K562 (cell line): ENCODE data around the gene MTHFSD. TPM values are rescaled to one million over a fixed set of nuclear protein-coding genes. Genes with fewer than 3 reads are reported as not detected.

Experiments
- ATAC-seq: fragments of 200-7000 bp; cut with Tn5 transposase; 3 replicates; pipeline ENCODE4 v1.9.1; 2020; ENCODE audit warnings: moderate library complexity
- BruUV-seq: library from RNA; stranded (reverse); fragments of 400-500 nt; replicated peaks from 2 replicates; lab custom pipeline; 2021; lab: Mats Ljungman, UMichigan
- CTCF ChIA-PET: fragments of 300-600 bp; formaldehyde crosslinking; extraction: SDS; loops from one replicate; lab custom pipeline; 2021; ENCODE audit warnings: low intra/inter-chr PET ratio; lab: Yijun Ruan, JAX
- POLR2A ChIA-PET: fragments of 300-600, 350-650 bp; sonication (Branson Sonifier 250); formaldehyde crosslinking; extraction: SDS; loops from one replicate; lab custom pipeline; 2021; ENCODE audit warnings: antibody characterized with exemption, inconsistent platforms; lab: Yijun Ruan, JAX
- DNase-seq, 4 experiments: peaks; one replicate each; pipeline versions ENCODE4 v3.0.0 to v3.0.0-alpha.2; 2011 to 2018; ENCODE audit warnings: low spot score in 3 of 4, mixed read lengths in 3 of 4; ENCODE audit errors: extremely low read depth in 1 of 4
- FAIRE-seq: peaks from 2 replicates; lab custom pipeline; 2011; peaks lifted over from hg19 to GRCh38; lab: Jason Lieb, UNC
- H2AFZ ChIP-seq: 2 replicates; pipeline ENCODE4 v1.6.0; 2011; ENCODE audit warnings: low read depth, low read length, control low read depth, inconsistent platforms
- H3K27ac ChIP-seq: fragments of 200-600 bp; 3 replicates; pipeline ENCODE4 v1.8.0; 2011; ENCODE audit warnings: low read depth, mild to moderate bottlenecking, control low read depth, inconsistent platforms, low read length, moderate library complexity, mixed read lengths; ENCODE audit errors: extremely low read depth
- H3K27me3 ChIP-seq, 2 experiments: fragments of 300-600 bp in 1 of 2; 2 replicates in 1 of 2; 3 replicates in 1 of 2; pipeline versions ENCODE4 v1.6.0 to v1.8.0; 2011; ENCODE audit warnings: inconsistent platforms in 2 of 2, low read length in 2 of 2, mild to moderate bottlenecking in 1 of 2, mixed read lengths in 1 of 2, moderate library complexity in 1 of 2; ENCODE audit not compliant: control insufficient read depth in 2 of 2, insufficient read depth in 2 of 2
- H3K36me3 ChIP-seq: fragments of 300-600 bp; 3 replicates; pipeline ENCODE4 v1.8.0; 2011; ENCODE audit warnings: mild to moderate bottlenecking, low read length, inconsistent platforms; ENCODE audit not compliant: control insufficient read depth, insufficient read depth
- H3K4me1 ChIP-seq, 2 experiments: fragments of 200-600 bp in 1 of 2; replicated peaks in 1 of 2; 2 replicates in 1 of 2; 3 replicates in 1 of 2; pipeline versions ENCODE4 v1.5.1 to v1.8.0; 2011; ENCODE audit warnings: inconsistent platforms in 2 of 2, low read length in 2 of 2, mild to moderate bottlenecking in 1 of 2, mixed read lengths in 1 of 2, moderate library complexity in 1 of 2; ENCODE audit not compliant: control insufficient read depth in 2 of 2, insufficient read depth in 2 of 2
- H3K4me2 ChIP-seq: 2 replicates; pipeline ENCODE4 v1.6.1; 2011; ENCODE audit warnings: low read length, control low read depth, inconsistent platforms, mixed read lengths; ENCODE audit not compliant: insufficient read depth
- H3K4me3 ChIP-seq: fragments of 200-600 bp; sonication (generic), shearing (Covaris generic); 2 replicates; pipeline ENCODE4 v1.5.1; 2016; ENCODE audit warnings: control low read depth, inconsistent platforms
- H3K79me2 ChIP-seq: fragments of 200-600 bp; 3 replicates; pipeline ENCODE4 v1.8.0; 2011; ENCODE audit warnings: low read length, inconsistent platforms; ENCODE audit not compliant: control insufficient read depth, insufficient read depth
- H3K9ac ChIP-seq, 2 experiments: 2 replicates each; pipeline versions ENCODE4 v1.6.0 to v1.6.1; 2011; ENCODE audit warnings: low read depth in 2 of 2, low read length in 2 of 2, control low read depth in 1 of 2, inconsistent platforms in 1 of 2, mild to moderate bottlenecking in 1 of 2, mixed read lengths in 1 of 2; ENCODE audit not compliant: insufficient read depth in 1 of 2
- H3K9me1 ChIP-seq: one replicate; pipeline ENCODE4 v1.6.0; 2011; ENCODE audit warnings: inconsistent platforms, mild to moderate bottlenecking, low read length, moderate library complexity; ENCODE audit not compliant: control insufficient read depth, insufficient read depth
- H3K9me3 ChIP-seq: replicated peaks from 2 replicates; pipeline ENCODE4 v1.5.1; 2011; ENCODE audit warnings: low read depth, low read length, inconsistent platforms; ENCODE audit not compliant: control insufficient read depth, insufficient read depth
- H4K20me1 ChIP-seq: replicated peaks from 2 replicates; pipeline ENCODE4 v1.6.1; 2011; ENCODE audit warnings: low read length, inconsistent platforms, mixed read lengths; ENCODE audit not compliant: control insufficient read depth, insufficient read depth
- WGBS: fragments of 100-300 bp; shearing (Covaris generic); methylation state at CpG from one replicate; pipeline ENCODE4 v1.1.6; 2016; ENCODE audit warnings: low coverage, mixed read lengths; ENCODE audit not compliant: insufficient coverage; ENCODE audit errors: missing lambda C conversion rate; 5-methylcytosine and 5-hydroxymethylcytosine counted together
- in situ Hi-C: fragments of 300-500 bp; cut with MboI; formaldehyde crosslinking; loops from 4 replicates; pipeline ENCODE4 v1.15.0; 2018; ENCODE audit warnings: inconsistent platforms, mixed read lengths
- intact Hi-C: fragments of 100-400 bp; cut with micrococcal nuclease; formaldehyde crosslinking; loops from 2 replicates; pipeline ENCODE4 v1.14.2; 2022
- polyA plus RNA-seq, 8 experiments: library from polyadenylated mRNA; depleted of rRNA in 4 of 8; stranded (reverse) in 5 of 8; unstranded in 3 of 8; fragments of >200 nt; fragmentation: Nextera tagmentation in 2 of 8; fragmentation: Illumina TruSeq in 1 of 8; extraction: Ambion mirVana in 2 of 8; extraction: Trizol in 1 of 8; gene quantifications; 2 replicates each; pipeline versions ENCODE4 v1.2.1 to v1.2.3, GENCODE V29; 2011 to 2014; ENCODE audit warnings: inconsistent platforms in 1 of 8, missing spikeins in 1 of 8
- total RNA-seq, 7 experiments: library from RNA; depleted of rRNA in 6 of 7; stranded (reverse); fragments of >200 nt in 6 of 7; fragmentation: Illumina TruSeq in 2 of 7; extraction: Trizol in 2 of 7; gene quantifications; 2 replicates each; pipeline versions ENCODE4 v1.2.1 to v1.2.3, GENCODE V29; 2011 to 2021; ENCODE audit warnings: low replicate concordance in 1 of 7
- TF ChIP-seq, protein P1 (sequence below), 2 experiments: fragments of 450-650 bp in 1 of 2; IDR thresholded peaks; 2 replicates each; pipeline ENCODE4 v1.6.1; 2011 to 2017; ENCODE audit warnings: low read depth in 2 of 2, antibody characterized with exemption in 1 of 2, borderline replicate concordance in 1 of 2, low read length in 1 of 2, mild to moderate bottlenecking in 1 of 2, mixed read lengths in 1 of 2; ENCODE audit not compliant: control insufficient read depth in 1 of 2

MTHFSD gene
- total and polyA plus RNA-seq, 9 of the 15 experiments (the other 6 are each of a cell fraction or from before 2014, with no cell fraction given) = 3.2 to 20.2 (median 12.0) TPM

DNA sequence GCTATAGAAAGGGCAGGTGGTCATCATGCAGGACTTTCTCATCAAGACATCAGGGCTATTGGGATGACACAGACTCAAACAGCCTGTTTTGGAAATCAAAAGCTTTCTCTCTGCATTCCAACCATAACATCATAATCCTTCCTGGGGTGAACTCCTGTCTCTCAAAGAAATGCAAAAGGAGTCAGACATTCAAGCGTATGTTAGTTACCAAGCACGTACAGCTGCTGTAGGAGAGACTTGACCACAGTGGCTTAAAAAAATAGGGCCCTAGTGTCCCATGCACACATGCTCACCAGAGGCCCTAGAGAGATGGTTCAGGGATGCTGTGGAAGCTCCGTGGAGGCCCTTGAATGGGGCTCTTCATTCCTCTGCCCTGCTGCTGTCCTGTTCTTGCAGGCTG is 69.3 kb downstream of the MTHFSD start:
- no peak overlapping the region for H2AFZ ChIP-seq
- no peak overlapping the region for H3K4me3 ChIP-seq
- no peaks in the 10 kb centered on the region for H3K36me3 ChIP-seq
- CTCF ChIA-PET = no interaction called here
- DNase-seq (no peak), ATAC-seq (no peak), FAIRE-seq (no peak)
- no peak overlapping the region for H3K27ac ChIP-seq
- in situ Hi-C loops = no loop called here
- no peaks in the 10 kb centered on the region for H3K9me1 ChIP-seq
- H3K4me2 ChIP-seq = no peak overlapping the region
- POLR2A ChIA-PET = interaction anchor here (0.7 kb wide), 1 partner anchor 20 kb away, joined by 6 read pairs; no protein-coding TSS in a partner anchor
- WGBS = 6% methylated on average over 3 of the region's 3 CpGs
- H3K27me3 ChIP-seq = peaks cover 8 to 40% of the 10 kb centered on the region in 2 experiments; a peak in 4 of 5 replicates
- H3K9me3 ChIP-seq = no peaks in the 10 kb centered on the region
- 0 out of 2 replicates have a peak, but pooled peaks cover 3% of the 10 kb centered on the region for H4K20me1 ChIP-seq
- H3K9ac ChIP-seq = no peak overlapping the region
- no TSS peak for BruUV-seq
- TF ChIP-seq, protein P1, sequence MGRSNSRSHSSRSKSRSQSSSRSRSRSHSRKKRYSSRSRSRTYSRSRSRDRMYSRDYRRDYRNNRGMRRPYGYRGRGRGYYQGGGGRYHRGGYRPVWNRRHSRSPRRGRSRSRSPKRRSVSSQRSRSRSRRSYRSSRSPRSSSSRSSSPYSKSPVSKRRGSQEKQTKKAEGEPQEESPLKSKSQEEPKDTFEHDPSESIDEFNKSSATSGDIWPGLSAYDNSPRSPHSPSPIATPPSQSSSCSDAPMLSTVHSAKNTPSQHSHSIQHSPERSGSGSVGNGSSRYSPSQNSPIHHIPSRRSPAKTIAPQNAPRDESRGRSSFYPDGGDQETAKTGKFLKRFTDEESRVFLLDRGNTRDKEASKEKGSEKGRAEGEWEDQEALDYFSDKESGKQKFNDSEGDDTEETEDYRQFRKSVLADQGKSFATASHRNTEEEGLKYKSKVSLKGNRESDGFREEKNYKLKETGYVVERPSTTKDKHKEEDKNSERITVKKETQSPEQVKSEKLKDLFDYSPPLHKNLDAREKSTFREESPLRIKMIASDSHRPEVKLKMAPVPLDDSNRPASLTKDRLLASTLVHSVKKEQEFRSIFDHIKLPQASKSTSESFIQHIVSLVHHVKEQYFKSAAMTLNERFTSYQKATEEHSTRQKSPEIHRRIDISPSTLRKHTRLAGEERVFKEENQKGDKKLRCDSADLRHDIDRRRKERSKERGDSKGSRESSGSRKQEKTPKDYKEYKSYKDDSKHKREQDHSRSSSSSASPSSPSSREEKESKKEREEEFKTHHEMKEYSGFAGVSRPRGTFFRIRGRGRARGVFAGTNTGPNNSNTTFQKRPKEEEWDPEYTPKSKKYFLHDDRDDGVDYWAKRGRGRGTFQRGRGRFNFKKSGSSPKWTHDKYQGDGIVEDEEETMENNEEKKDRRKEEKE (IDR thresholded peaks at IDR 0.05; ENCODE audit: borderline replicate concordance in 1 of 2, control insufficient read depth in 1 of 2, low read depth in 2 of 2, low read length in 1 of 2) = no peak
- intact Hi-C loops = no loop called here
- no peaks in the 10 kb centered on the region for H3K79me2 ChIP-seq
- H3K4me1 ChIP-seq = no peaks in the 10 kb centered on the region
